ENCODE measurements around the gene CYP24A1.
"Not testable (repeated sequence)": the region's sequence is repeated elsewhere in the genome, so short reads cannot be mapped to it uniquely, and the experiment has no call there.

The CYP24A1 gene

GRCh38 chr20:54132612-54133433, 41.0 kb downstream of the CYP24A1 start:
- DNase-seq: no peak

DNA sequence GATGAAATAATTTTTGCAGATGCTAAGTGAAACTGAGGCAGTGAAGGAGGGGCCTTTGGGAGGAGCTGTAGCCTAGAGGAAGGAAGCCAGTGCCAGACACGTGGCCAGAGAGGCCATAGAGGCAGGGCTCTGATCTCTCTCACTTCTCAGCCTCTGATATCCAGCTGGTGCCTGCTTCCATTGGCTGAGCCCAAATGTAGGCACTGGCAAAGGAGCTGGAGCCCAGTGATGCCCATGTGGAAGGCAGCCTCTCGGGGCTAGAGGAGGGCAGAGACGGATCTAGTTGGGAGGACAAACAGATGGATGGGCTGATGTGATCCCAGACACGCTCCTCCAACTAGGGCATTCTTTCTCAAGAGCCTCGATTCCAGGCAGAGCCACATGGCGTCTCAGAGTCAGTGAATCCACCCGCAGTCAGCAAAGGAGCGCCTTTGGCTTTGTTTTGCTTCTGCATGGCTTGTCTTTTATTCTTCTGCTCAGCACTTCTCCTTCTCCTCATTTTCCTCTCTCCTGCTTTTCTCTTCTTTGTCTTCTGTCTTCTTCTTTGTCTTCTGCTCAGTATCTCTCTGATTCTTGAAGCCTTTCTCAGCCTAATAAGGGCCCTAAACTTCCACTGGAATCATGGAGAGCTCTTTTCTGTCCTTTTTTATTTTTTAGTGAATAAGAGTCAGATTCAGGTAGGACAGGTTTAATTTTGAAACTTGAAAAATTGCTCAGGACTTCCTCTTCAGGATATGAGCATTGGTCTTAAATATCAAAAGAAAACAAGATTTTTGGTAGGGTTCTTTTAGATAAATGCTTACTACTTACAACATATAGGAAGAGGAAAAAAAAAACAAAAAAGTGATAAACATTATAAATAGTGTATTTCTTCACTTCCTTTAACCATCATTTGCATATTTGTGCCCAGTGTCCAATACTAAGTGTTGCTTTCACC, 41.8 kb downstream of the CYP24A1 start:
- DNase-seq: no peak

- not testable (repeated sequence) for DNase-seq
Observed at GRCh38 chr20:54131125-54131524, 42.7 kb downstream of the CYP24A1 start.

DNA sequence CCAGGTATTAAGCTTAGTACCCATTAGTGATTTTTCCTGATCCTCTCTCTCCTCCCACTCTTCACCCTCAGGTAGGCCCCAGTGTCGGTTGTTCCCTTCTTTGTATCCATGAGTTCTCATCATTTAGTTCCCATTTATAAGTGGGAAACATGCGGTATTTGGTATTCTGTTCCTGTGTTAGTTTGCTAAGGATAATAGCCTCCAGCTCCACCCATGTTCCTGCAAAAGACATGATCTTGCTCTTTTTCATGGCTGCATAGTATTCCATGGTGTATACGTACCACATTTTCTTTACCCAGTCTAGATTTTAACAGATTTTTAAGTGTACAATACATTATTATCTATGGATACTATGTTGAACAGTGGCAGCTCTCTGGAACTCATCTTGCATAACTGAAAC, 44.4 kb downstream of the CYP24A1 start:
- DNase-seq: no peak

GRCh38 chr20:54127855-54128574, 45.8 kb downstream of the CYP24A1 start:
- no peak for DNase-seq

GRCh38 chr20:54126806-54127655, 46.8 kb downstream of the CYP24A1 start:
- no peak for DNase-seq

- DNase-seq: not testable (repeated sequence)
Observed at GRCh38 chr20:54126328-54126727, 47.5 kb downstream of the CYP24A1 start.

- DNase-seq: no peak
Observed at GRCh38 chr20:54123587-54124180, 50.1 kb downstream of the CYP24A1 start.

- no peak for DNase-seq
Observed at GRCh38 chr20:54122681-54123586, 50.9 kb downstream of the CYP24A1 start.

DNA sequence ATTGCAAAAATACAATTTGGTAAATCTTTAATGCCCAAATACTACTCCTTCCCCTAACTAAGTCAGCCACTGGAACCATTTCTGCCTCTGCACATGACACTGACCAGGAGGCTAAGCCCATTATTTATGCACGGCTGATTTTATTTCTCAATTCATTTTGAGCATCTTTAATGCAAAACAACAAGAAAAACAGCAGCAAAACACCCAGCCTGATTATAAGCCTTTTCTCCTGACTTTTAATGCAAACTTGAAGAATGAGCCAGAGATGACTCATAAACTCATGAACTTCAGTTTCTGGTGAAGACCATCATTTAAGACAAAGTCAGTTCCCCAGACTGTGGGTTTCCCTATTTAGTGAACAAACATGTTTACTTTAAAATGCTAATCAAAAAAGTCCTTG, 51.6 kb downstream of the CYP24A1 start:
- DNase-seq: no peak

DNA sequence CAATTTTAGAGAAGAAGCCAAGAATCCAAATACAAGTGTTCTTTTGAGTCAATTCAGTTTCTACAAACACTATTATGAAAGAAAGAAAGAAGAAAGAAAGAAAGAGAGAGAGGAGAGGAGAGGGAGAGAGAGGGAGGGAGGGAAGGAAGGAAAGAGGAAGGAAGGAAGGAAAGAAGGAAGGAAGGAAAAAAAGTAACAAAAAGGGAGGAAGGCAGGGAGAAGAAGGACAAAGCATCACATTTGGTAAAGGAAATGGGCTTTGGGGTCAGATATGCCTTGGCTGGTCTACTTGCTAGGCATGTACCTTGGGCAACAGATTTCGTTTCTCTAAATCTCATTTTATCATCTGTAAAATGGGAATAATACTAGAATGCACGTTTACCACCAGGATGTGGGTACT, 54.0 kb downstream of the CYP24A1 start:
- DNase-seq: no peak

- DNase-seq: no peak
Observed at GRCh38 chr20:54118220-54119001, 55.4 kb downstream of the CYP24A1 start.

GRCh38 chr20:54116550-54117235, 57.1 kb downstream of the CYP24A1 start:
- no peak for DNase-seq

GRCh38 chr20:54115172-54115854, 58.5 kb downstream of the CYP24A1 start:
- no peak for DNase-seq

GRCh38 chr20:54114109-54114508, 59.7 kb downstream of the CYP24A1 start:
- no peak for DNase-seq

DNA sequence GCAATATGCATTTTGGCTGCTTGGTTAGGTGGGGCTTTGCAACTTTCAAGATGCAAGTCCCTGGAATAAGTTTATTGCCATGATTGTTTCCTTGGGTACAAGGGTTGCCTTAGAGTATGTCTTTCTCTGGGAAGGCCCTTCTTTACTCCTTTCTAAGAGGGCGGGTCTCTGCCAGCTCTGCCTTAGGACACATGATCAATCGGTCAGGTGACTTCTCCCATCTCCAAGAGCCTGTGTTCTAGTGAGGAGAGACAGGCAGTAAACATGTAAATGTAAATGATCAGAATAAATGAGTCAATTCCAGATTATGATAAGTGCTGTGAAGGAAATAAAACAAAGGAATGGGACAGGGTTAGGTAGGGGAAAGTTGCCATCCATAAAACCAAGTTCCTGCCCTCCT, 60.2 kb downstream of the CYP24A1 start:
- DNase-seq: no peak

DNA sequence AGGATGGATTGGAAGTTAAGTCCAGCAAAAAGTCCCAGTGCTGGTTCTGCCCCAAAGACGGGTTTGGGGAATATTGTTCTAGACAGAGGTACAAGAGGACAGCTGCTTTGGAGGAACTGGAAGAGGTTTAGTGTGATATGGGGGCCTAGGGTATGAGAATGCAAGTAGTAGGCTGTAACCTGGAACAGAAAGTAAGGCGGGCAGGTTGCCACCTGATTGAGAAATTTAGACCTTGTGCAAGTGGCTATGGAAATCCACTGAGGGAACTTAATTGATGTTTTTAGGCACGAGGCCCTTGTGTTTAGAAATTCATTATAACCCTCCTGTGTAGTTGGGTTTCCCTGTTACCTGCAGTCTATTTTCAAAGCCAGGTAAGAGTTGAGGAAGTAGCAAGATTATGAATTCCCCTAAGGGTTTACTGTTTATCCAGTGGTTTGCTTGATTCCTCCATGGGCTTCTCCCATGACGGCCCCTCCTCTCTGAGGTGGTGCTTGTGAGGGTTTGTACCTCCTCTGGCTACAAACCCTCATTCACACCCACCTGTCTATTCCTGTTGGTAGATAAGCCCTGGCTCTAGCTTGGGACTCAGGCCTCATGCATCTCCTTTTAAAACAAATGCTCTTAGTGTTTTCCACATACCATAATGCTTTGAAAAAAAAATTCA, 61.4 kb downstream of the CYP24A1 start:
- DNase-seq: no peak

DNA sequence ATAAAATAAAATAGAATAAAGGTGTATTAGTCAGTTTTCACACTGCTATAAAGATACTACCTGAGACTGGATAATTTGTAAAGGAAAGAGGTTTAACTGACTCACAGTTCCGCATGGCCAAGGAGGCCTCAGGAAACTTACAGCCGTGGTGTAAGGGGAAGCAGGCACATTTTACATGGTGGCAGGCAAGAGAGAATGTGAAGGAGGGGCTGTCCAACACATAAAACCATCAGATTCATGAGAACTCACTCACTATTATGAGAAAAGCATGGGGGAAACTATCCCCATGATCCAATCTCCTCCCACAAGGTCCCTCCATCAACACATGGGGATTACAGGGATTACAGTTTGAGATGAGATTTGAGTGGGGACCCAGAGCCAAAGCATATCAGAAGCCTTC, 62.3 kb downstream of the CYP24A1 start:
- DNase-seq: no peak
